RWPE1 (cell line): ENCODE results near the gene DTD1.

ENCODE experiments used
- CTCF ChIA-PET: fragments of 350-600 bp; sonication (Branson Sonifier 250); formaldehyde crosslinking; extraction: SDS; loops from one replicate; lab custom pipeline; 2021; lab: Yijun Ruan, JAX
- POLR2A ChIA-PET: fragments of 400-600 bp; formaldehyde crosslinking; extraction: SDS; loops from one replicate; lab custom pipeline; 2020; ENCODE audit warnings: antibody characterized with exemption; ENCODE audit not compliant: low non-redundant PET; lab: Yijun Ruan, JAX
- DNase-seq: peaks from one replicate; pipeline ENCODE4 v3.0.0; 2012; ENCODE audit warnings: low spot score
- H3K27ac ChIP-seq: fragments of 450-650 bp; 2 replicates; pipeline ENCODE4 v1.5.1; 2017
- TF ChIP-seq, protein P1 (sequence below): fragments of 450-650 bp; conservative IDR thresholded peaks from 2 replicates; pipeline ENCODE4 v1.5.1; 2017; ENCODE audit warnings: low read depth, mild to moderate bottlenecking

DTD1 gene

DNA sequence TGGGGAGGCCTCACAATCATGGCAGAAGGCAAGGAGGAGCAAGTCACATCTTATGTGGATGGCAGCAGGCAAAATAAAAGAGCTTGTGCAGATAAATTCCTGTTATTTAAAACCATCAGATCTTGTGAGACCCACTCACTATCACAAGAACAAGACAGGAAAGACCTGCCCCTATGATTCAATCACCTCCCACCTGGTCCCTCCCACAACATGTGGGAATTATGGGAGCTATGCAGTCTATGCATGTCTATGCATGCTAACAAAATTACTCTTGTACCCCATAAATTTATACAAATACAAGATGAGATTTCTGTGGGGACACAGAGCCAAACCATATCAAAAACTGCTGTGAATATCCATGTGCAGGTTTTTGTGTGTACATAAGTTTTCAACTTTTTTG lies 200.2 kb downstream of the DTD1 start:
- ChIA-PET POLR2A (no interaction called here), CTCF (interaction anchor here (0.9 kb wide), 1 partner anchor 21 kb away, joined by 4 read pairs; no protein-coding TSS in a partner anchor)
- H3K27ac ChIP-seq = no peak overlapping the region
- TF ChIP-seq, protein P1, sequence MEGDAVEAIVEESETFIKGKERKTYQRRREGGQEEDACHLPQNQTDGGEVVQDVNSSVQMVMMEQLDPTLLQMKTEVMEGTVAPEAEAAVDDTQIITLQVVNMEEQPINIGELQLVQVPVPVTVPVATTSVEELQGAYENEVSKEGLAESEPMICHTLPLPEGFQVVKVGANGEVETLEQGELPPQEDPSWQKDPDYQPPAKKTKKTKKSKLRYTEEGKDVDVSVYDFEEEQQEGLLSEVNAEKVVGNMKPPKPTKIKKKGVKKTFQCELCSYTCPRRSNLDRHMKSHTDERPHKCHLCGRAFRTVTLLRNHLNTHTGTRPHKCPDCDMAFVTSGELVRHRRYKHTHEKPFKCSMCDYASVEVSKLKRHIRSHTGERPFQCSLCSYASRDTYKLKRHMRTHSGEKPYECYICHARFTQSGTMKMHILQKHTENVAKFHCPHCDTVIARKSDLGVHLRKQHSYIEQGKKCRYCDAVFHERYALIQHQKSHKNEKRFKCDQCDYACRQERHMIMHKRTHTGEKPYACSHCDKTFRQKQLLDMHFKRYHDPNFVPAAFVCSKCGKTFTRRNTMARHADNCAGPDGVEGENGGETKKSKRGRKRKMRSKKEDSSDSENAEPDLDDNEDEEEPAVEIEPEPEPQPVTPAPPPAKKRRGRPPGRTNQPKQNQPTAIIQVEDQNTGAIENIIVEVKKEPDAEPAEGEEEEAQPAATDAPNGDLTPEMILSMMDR = no peak
- DNase-seq = no peak

DNA sequence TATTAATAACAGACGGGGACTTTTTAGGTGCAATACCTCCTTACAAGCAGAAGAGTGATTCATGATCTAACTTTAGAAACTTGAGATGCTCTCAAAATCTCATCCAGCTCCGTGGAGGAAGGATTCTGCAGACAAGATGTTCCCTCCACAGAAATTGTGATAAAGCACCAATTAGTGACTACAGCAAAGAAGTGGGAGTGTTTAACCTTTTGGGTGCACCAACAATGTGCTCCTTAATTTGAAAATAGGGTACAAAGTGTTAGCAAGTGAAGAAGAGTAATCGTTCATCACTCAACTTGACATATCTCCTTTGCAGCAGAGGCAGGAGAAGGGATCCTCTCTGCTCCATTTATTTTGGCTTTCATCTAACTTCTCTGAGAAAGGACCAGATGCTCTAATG lies 202.9 kb downstream of the DTD1 start:
- no peak for DNase-seq
- ChIA-PET POLR2A (no interaction called here), CTCF (no interaction called here)
- no peak overlapping the region for H3K27ac ChIP-seq
- TF ChIP-seq, protein P1 = no peak

DNA sequence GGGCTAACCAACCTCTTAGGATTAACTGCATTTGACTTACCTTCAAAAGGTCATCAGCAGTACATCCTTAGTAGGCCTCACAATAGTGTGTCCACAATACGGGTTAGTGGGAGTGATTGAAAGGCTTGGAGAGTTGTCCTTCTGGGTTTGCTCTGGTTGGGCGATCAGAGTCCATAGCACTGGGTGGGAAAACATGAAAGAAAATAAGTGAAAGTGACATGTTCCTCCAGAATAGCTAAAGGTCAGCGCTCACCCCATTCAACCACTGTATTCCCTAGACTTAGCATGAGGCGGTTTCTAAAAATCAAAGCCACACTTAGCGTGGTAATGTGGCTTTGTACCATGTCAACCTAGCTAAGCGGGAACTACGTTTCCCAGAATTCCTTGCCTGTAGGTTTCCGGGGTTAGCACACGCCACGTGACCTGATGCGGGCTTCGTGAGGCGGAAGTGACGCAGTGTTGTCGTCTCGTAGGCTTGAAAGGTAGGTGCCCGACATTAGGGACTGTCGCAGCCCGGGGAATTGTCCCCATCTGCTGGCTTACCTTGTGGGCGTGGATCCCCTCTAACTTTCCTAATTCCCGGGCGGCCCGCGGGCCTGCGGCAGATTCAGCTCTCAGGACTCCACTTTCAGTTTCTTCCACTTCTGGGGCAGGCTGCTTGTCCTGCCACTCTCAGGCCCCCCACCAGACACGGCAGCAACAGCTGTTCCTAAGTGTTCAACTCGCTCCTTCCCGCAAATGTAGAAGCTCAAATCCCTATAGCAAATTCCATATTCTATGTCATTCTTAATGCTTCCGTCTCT lies 206.0 kb downstream of the DTD1 start:
- POLR2A ChIA-PET = no interaction called here
- H3K27ac ChIP-seq = peak overlapping the region; percentile 60

DNA sequence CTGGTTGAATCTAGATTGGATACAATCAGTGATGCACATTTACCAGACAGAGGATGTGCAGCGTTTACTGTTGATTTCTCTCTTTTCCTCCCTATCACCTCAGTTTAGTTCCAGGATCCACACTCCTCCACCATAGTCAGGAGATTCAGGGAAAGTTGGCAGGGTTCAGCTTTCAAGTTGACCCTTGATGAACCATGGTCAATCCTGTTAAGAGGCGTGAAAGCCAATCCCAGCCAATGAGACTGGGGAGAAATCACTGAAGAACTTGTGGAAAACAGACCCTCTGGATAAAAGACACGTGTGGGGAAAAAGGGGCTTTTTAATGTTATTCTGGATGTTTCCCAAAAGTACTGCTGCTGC lies 206.6 kb downstream of the DTD1 start:
- H3K27ac ChIP-seq = peak overlapping the region; percentile 60
- CTCF ChIA-PET = interaction anchor here (1.1 to 1.2 kb wide), 2 partner anchors 156 to 411 kb away, joined by 4 to 5 read pairs; no protein-coding TSS in a partner anchor

More for the DNA sequence above, 206.0 kb downstream of the DTD1 start:
- DNase-seq = peak; percentile 87
- CTCF ChIA-PET = interaction anchor here (0.6 to 1.2 kb wide), 3 partner anchors 156 to 412 kb away, joined by 3 to 5 read pairs (median 4); no protein-coding TSS in a partner anchor
- TF ChIP-seq, protein P1 = no peak

DNA sequence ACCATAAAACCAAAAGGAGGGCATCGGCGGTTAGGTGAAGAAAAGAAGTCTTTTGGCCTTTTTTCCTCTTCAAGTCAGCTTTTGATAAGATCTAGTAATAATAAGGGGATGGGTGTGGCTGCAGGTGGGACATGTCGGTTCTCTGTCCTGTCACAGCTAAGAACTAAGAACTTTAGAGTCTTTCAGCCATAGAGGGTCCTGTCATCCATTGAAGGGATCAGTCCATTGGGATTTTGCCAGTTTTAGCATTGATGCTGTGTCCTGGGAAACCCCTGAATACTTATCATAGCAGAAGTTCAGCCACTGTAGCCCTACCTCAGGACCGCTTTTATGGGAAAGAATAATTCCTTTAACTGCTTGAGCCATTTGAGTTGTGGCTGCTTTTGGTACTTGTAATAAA lies 207.5 kb downstream of the DTD1 start:
- CTCF ChIA-PET = no interaction called here
- POLR2A ChIA-PET = no interaction called here

More for the DNA sequence above, 206.6 kb downstream of the DTD1 start:
- DNase-seq = no peak
- TF ChIP-seq, protein P1 = no peak
- POLR2A ChIA-PET = no interaction called here

DNA sequence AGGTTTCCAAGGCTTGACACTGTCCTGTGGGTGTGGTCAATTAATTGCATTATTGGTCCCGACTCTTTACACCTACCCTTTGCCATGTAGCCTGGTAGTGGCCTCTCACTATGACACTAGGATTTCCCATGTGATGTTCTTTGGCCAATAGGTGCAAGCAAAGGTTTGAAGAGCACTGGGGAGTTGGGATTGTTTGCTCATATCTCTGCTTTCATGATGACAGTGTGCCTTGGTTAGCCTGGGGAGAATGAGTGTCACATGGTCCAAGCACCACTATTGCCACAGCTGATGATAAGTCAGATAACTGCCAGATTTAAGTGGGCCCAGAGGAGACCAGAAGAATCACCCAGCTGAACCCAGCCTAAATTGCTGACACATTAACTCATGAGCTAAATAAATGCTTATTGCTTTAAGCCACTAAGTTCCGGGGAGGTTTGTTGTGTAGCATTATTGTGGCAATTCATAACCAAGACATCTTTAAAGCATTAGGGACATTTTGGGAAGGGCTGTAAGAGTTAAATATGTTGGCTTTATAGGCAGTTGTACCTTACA lies 208.5 kb downstream of the DTD1 start:
- no peak overlapping the region for H3K27ac ChIP-seq
- CTCF ChIA-PET = no interaction called here
- POLR2A ChIA-PET = no interaction called here
- TF ChIP-seq, protein P1 = no peak
- DNase-seq = no peak

More for the DNA sequence above, 207.5 kb downstream of the DTD1 start:
- H3K27ac ChIP-seq = no peak overlapping the region
- DNase-seq = no peak
- TF ChIP-seq, protein P1 = no peak
